ENCODE data around the gene CCDC178. TPM values are rescaled to one million over a fixed set of nuclear protein-coding genes. Genes with fewer than 3 reads are reported as not detected.

Gene CCDC178
- total RNA-seq, 4 donors from 2014 or later, result not detected

DNA sequence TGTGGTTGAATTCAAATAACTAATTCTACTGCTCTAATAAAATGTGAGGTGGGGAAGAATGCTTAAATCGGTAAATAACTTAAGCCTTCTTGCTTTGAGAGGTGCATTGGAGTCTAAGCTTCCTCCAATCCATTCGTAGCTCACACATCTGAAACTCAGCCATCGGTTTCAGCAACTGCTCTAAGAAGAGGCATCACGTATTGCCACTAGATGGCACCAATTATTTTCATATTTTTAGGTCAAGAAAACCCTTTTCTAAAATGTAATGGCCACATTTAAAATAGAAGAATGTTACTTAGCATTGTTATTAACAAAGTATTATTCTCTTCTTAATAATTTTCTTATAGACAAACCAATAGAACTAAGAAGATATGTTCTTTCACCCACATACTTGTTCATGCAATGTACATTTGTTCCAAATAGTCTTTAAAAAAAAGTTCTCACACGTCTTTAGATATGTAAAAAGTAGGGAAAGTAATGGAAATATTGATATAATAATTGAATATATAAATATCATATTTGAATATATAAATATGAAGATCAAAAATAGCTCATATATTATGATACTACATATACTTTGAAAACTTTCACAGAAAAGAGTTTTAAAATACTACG is 229.8 kb downstream of the CCDC178 start:
- Histone ChIP-seq H3K27ac (no peak overlapping the region), H3K9me3 (no peaks in the 10 kb centered on the region), H3K4me1 (no peaks in the 10 kb centered on the region), H3K27me3 (no peaks in the 10 kb centered on the region), H3K4me3 (no peak overlapping the region), H3K36me3 (no peaks in the 10 kb centered on the region)
- TF ChIP-seq, protein P1, sequence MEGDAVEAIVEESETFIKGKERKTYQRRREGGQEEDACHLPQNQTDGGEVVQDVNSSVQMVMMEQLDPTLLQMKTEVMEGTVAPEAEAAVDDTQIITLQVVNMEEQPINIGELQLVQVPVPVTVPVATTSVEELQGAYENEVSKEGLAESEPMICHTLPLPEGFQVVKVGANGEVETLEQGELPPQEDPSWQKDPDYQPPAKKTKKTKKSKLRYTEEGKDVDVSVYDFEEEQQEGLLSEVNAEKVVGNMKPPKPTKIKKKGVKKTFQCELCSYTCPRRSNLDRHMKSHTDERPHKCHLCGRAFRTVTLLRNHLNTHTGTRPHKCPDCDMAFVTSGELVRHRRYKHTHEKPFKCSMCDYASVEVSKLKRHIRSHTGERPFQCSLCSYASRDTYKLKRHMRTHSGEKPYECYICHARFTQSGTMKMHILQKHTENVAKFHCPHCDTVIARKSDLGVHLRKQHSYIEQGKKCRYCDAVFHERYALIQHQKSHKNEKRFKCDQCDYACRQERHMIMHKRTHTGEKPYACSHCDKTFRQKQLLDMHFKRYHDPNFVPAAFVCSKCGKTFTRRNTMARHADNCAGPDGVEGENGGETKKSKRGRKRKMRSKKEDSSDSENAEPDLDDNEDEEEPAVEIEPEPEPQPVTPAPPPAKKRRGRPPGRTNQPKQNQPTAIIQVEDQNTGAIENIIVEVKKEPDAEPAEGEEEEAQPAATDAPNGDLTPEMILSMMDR (IDR thresholded peaks at IDR 0.05), result peak in 3 of 6 experiments; percentile 16 to 37 (median 24)
- TF ChIP-seq POLR2A (IDR thresholded peaks at IDR 0.05), result no peak
- no peak for DNase-seq

DNA sequence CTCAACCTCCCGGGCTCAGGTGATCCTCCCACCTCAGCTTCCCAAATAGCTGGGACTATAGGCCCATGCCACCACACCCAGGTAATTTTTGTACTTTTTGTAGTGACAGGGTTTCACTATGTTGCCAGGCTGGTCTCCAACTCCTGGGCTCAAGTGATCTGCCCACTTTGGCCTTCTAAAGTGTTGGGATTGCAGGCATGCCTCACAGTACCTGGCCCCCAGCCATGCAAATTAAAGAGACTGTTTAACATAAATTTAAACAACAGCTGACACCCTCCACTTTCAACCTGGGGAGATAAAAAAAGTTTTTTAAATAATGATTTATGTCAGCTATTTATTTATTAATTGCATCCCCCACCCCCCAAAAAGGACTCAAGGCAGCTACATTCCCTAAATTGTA is 234.7 kb downstream of the CCDC178 start:
- no peaks in the 10 kb centered on the region for H3K4me1 ChIP-seq
- no peaks in the 10 kb centered on the region for H3K27me3 ChIP-seq
- no peaks in the 10 kb centered on the region for H3K36me3 ChIP-seq
- no peaks in the 10 kb centered on the region for H3K9me3 ChIP-seq
- H3K4me3 ChIP-seq, result no peak overlapping the region
- H3K27ac ChIP-seq, result no peak overlapping the region
- TF ChIP-seq, protein P1 (IDR thresholded peaks at IDR 0.05), result no peak
- TF ChIP-seq POLR2A (IDR thresholded peaks at IDR 0.05), result no peak
- no peak for DNase-seq

DNA sequence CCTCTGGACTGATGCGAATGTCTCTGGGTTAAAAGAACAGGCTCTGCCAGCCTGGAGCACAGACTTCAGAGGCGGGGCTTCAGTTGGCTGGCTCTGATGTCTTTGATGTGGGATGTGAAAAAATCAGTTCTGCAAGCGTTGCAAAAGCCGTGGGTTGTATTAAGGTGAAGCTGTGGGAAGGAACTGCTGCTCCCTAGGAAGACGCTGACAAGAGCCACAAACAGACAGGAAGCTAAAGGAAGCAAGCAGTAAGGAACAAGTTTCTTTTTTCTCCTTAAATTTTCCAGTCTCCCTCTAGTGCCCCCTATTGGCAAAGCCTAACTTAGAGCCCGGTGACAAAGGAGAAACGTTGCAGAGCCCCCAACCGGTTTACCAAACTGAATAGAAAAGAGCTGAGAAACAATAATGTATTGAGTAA is 239.0 kb downstream of the CCDC178 start:
- H3K36me3 ChIP-seq, result no peaks in the 10 kb centered on the region
- H3K27me3 ChIP-seq, result no peaks in the 10 kb centered on the region
- TF ChIP-seq, protein P1 (IDR thresholded peaks at IDR 0.05), result peak in 4 of 6 experiments; percentile 25 to 39 (median 36)
- no peak for TF ChIP-seq POLR2A (IDR thresholded peaks at IDR 0.05)
- no peaks in the 10 kb centered on the region for H3K9me3 ChIP-seq
- no peak for DNase-seq
- no peak overlapping the region for H3K27ac ChIP-seq
- no peak overlapping the region for H3K4me3 ChIP-seq
- no peaks in the 10 kb centered on the region for H3K4me1 ChIP-seq

DNA sequence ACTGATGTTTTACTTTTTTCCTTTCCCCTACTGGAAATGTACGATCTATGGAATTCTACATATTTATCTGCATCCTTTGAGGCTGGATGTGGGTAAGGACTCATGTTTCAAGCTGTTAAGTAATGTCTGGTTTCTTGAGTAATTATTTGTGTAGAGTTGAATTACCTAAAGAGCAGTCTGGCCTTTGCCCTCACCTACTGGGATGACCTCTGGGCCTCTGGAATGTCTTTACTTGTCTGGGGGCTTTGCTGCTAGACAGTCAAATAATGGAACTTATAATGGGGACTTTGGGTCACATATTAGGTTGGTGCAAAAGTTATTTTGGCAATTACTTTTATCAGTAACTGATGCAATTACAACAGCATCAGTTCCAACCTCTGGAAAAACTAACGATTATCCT is 244.7 kb downstream of the CCDC178 start:
- DNase-seq, result no peak
- Histone ChIP-seq H3K9me3 (no peaks in the 10 kb centered on the region), H3K36me3 (no peaks in the 10 kb centered on the region), H3K4me1 (no peaks in the 10 kb centered on the region), H3K27ac (no peak overlapping the region), H3K4me3 (no peak overlapping the region), H3K27me3 (no peaks in the 10 kb centered on the region)
- TF ChIP-seq, protein P1 (IDR thresholded peaks at IDR 0.05), result no peak
- no peak for TF ChIP-seq POLR2A (IDR thresholded peaks at IDR 0.05)

DNA sequence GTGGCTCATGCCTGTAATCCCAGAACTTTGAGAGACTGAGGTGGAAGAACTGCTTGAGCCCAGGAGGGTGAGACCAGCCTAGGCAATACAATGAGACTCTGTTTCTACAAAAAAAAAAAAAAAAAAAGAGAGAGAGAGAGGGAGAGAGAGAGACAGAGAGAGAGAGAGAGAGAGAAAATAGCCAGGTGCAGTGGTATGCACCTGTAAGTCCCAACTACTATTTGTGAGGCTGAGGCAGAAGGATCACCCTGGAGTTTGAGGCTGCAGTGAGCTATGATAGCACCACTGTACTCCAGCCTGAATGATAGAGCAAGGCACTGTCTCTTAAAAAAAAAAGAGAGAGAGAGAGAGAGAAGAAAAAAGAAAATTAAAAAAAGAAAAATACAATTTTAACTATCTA is 245.7 kb downstream of the CCDC178 start:
- Histone ChIP-seq H3K36me3 (no peaks in the 10 kb centered on the region), H3K9me3 (no peaks in the 10 kb centered on the region), H3K4me1 (no peaks in the 10 kb centered on the region), H3K4me3 (no peak overlapping the region), H3K27me3 (no peaks in the 10 kb centered on the region), H3K27ac (no peak overlapping the region)
- no peak for DNase-seq
- TF ChIP-seq, protein P1 (IDR thresholded peaks at IDR 0.05), result no peak

DNA sequence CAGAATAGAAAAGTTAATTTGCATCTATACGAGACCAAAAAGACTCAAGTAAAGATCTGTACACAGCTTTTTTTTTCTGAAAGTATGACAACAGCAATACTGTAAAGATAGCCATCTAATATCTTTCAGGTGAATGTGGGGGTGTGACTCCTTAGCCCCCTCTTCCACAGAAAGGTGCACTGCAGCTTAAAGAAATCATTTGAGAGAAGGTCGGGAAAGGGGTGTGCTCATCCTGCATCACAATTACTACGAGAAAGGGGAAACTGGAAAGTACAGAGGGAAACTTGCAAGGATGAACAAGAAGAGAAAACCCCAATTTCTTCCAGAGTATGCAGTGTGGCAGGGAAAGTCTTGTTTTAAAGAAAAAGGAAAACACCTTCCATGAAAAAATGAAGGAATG is 255.6 kb downstream of the CCDC178 start:
- Histone ChIP-seq H3K4me3 (no peak overlapping the region), H3K36me3 (no peaks in the 10 kb centered on the region), H3K4me1 (no peaks in the 10 kb centered on the region), H3K9me3 (no peaks in the 10 kb centered on the region), H3K27me3 (no peaks in the 10 kb centered on the region), H3K27ac (no peak overlapping the region)
- TF ChIP-seq POLR2A (IDR thresholded peaks at IDR 0.05), result no peak
- TF ChIP-seq, protein P1 (IDR thresholded peaks at IDR 0.05), result no peak
- no peak for DNase-seq
